ENCODE measurements around the gene CARD14.

DNA sequence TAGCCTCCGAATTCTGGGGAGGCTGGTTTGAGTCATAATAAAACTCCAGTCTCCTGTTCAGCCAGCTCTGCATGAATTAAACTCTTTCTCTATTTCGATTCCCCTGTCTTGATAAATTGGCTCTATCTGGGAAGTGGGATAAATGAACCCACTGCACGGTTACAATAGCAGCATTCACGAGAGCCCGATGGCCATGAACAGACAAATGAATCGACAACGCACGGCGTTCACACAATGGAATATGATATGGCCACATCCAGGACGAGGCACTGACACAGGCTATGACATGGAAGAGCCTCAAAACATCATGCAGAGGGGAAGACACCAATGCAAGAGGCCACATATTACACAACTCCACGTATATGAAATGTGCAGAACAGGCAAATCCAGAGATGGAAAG is 5.6 kb upstream of the CARD14 start:
- TF ChIP-seq, protein P1, sequence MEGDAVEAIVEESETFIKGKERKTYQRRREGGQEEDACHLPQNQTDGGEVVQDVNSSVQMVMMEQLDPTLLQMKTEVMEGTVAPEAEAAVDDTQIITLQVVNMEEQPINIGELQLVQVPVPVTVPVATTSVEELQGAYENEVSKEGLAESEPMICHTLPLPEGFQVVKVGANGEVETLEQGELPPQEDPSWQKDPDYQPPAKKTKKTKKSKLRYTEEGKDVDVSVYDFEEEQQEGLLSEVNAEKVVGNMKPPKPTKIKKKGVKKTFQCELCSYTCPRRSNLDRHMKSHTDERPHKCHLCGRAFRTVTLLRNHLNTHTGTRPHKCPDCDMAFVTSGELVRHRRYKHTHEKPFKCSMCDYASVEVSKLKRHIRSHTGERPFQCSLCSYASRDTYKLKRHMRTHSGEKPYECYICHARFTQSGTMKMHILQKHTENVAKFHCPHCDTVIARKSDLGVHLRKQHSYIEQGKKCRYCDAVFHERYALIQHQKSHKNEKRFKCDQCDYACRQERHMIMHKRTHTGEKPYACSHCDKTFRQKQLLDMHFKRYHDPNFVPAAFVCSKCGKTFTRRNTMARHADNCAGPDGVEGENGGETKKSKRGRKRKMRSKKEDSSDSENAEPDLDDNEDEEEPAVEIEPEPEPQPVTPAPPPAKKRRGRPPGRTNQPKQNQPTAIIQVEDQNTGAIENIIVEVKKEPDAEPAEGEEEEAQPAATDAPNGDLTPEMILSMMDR (conservative IDR thresholded peaks at IDR 0.05; ENCODE audit: low read depth, low read length) = no peak
- TF ChIP-seq EZH2 (IDR thresholded peaks at IDR 0.05; ENCODE audit: borderline replicate concordance, low read depth, low read length, poor library complexity, severe bottlenecking) = no peak
